ENCODE measurements around the gene CPNE5.

DNA sequence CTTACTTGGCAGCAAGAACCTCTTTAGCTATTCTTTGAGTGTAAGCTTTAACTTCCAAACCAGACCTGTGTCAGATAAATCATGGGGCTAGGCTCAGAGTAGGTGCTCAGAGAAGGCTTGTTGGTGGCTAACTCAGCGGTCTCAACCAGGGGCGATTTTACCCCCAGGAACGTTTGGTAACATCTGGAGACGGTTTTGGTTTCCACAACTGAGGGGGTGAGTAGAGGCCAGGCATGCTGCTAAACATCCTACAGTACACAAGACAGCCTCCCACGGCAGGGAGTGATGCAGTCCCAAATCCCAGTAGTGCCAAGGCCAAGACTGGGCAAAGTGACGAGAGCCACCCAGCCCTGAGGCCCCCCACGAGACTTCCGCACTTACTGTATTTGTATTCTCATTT, 82.5 kb downstream of the CPNE5 start:
- TF ChIP-seq CTCF (IDR thresholded peaks at IDR 0.05): no peak
- TF ChIP-seq POLR2A (IDR thresholded peaks at IDR 0.05): no peak

Data from thyroid gland (tissue), 4 donors.